Measurements from ENCODE around the gene IDE.
A peak's percentile ranks its signal among the peaks of the same experiment; 100 is the strongest.
"Not testable (repeated sequence)": the region's sequence is repeated elsewhere in the genome, so short reads cannot be mapped to it uniquely, and the experiment has no call there.

Gene IDE

GRCh38 chr10:92479547-92479946 lies 94.3 kb downstream of the IDE start:
- H3K4me3 ChIP-seq (ENCODE audit: low read length): no peak overlapping the region
- TF ChIP-seq CTCF (IDR thresholded peaks at IDR 0.05; ENCODE audit: insufficient read depth, low read depth, low read length, missing control alignments): no peak
- DNase-seq (ENCODE audit: low read depth): no peak

GRCh38 chr10:92478536-92478935 lies 95.4 kb downstream of the IDE start:
- no peak overlapping the region for H3K4me3 ChIP-seq (ENCODE audit: low read length)
- DNase-seq (ENCODE audit: low read depth): peak; percentile 81
- TF ChIP-seq CTCF (IDR thresholded peaks at IDR 0.05; ENCODE audit: insufficient read depth, low read depth, low read length, missing control alignments): no peak

GRCh38 chr10:92475357-92475868 lies 98.5 kb downstream of the IDE start:
- no peak for TF ChIP-seq CTCF (IDR thresholded peaks at IDR 0.05; ENCODE audit: insufficient read depth, low read depth, low read length, missing control alignments)
- no peak overlapping the region for H3K4me3 ChIP-seq (ENCODE audit: low read length)
- no peak for DNase-seq (ENCODE audit: low read depth)

GRCh38 chr10:92470026-92470425 lies 103.9 kb downstream of the IDE start:
- no peak overlapping the region for H3K4me3 ChIP-seq (ENCODE audit: low read length)
- DNase-seq (ENCODE audit: low read depth): no peak

GRCh38 chr10:92464364-92464763 lies 109.5 kb downstream of the IDE start:
- DNase-seq (ENCODE audit: low read depth): no peak
- H3K4me3 ChIP-seq (ENCODE audit: low read length): no peak overlapping the region
- no peak for TF ChIP-seq CTCF (IDR thresholded peaks at IDR 0.05; ENCODE audit: insufficient read depth, low read depth, low read length, missing control alignments)

More at GRCh38 chr10:92470026-92470425, 103.9 kb downstream of the IDE start:
- no peak for TF ChIP-seq CTCF (IDR thresholded peaks at IDR 0.05; ENCODE audit: insufficient read depth, low read depth, low read length, missing control alignments)

- no peak overlapping the region for H3K4me3 ChIP-seq (ENCODE audit: low read length)
- no peak for DNase-seq (ENCODE audit: low read depth)
- TF ChIP-seq CTCF (IDR thresholded peaks at IDR 0.05; ENCODE audit: insufficient read depth, low read depth, low read length, missing control alignments): no peak
These were observed 110.3 kb downstream of the IDE start for GRCh38 chr10:92463582-92463981.

GRCh38 chr10:92454955-92455354 lies 118.9 kb downstream of the IDE start:
- DNase-seq (ENCODE audit: low read depth); H3K4me3 ChIP-seq (ENCODE audit: low read length): not testable (repeated sequence)

All from epithelial cell of esophagus (primary cell).